HepG2 (cell line): Measurements from ENCODE around the gene SPRYD3. TPM values are rescaled to one million over a fixed set of nuclear protein-coding genes. Genes with fewer than 3 reads are reported as not detected.

ENCODE experiments used
- BORCS8-MEF2B ChIP-seq: sonication (generic); formaldehyde crosslinking; IDR thresholded peaks from 2 replicates; pipeline ENCODE4 v1.8.0; 2022; ENCODE audit warnings: mild to moderate bottlenecking, missing genetic modification reagents
- CREM ChIP-seq, 2 experiments: sonication (generic) in 1 of 2; formaldehyde crosslinking in 1 of 2; IDR thresholded peaks; 2 replicates each; pipeline versions ENCODE4 v1.4.0 to v1.6.1; 2016 to 2020; ENCODE audit warnings: antibody characterized with exemption in 1 of 2, mild to moderate bottlenecking in 1 of 2, missing genetic modification reagents in 1 of 2
- DR1 ChIP-seq: sonication (generic); formaldehyde crosslinking; IDR thresholded peaks from 2 replicates; pipeline ENCODE4 v1.8.0; 2021; ENCODE audit warnings: mild to moderate bottlenecking, missing genetic modification reagents, inconsistent platforms
- HMG20A ChIP-seq: IDR thresholded peaks from 2 replicates; pipeline ENCODE4 v1.6.1; 2016; ENCODE audit warnings: borderline replicate concordance
- LBX2 ChIP-seq: sonication (generic); formaldehyde crosslinking; IDR thresholded peaks from 2 replicates; pipeline ENCODE4 v1.5.0; 2020; ENCODE audit warnings: missing genetic modification reagents, mild to moderate bottlenecking, borderline replicate concordance
- NFATC3 ChIP-seq: sonication (generic); formaldehyde crosslinking; IDR thresholded peaks from 2 replicates; pipeline ENCODE4 v1.5.1; 2020; ENCODE audit warnings: mild to moderate bottlenecking, missing genetic modification reagents
- PATZ1 ChIP-seq: sonication (generic); formaldehyde crosslinking; IDR thresholded peaks from 2 replicates; pipeline ENCODE4 v1.4.0; 2020; ENCODE audit warnings: missing genetic modification reagents
- POGZ ChIP-seq: sonication (generic); formaldehyde crosslinking; IDR thresholded peaks from 2 replicates; pipeline ENCODE4 v1.4.0; 2020; ENCODE audit warnings: mild to moderate bottlenecking, missing genetic modification reagents
- RAD51 ChIP-seq: fragments of 450-650 bp; IDR thresholded peaks from 2 replicates; pipeline ENCODE4 v1.6.1; 2016; ENCODE audit warnings: borderline replicate concordance
- RARG ChIP-seq: sonication (generic); formaldehyde crosslinking; IDR thresholded peaks from 2 replicates; pipeline ENCODE4 v1.4.0; 2020; ENCODE audit warnings: low read depth, mild to moderate bottlenecking, missing genetic modification reagents
- SIX4 ChIP-seq: sonication (generic); formaldehyde crosslinking; IDR thresholded peaks from 2 replicates; pipeline ENCODE4 v1.4.0; 2020; ENCODE audit warnings: missing genetic modification reagents
- SNAI1 ChIP-seq: sonication (generic); formaldehyde crosslinking; IDR thresholded peaks from 2 replicates; pipeline ENCODE4 v1.5.0; 2020; ENCODE audit warnings: mild to moderate bottlenecking, missing genetic modification reagents, borderline replicate concordance
- SOX6 ChIP-seq, 2 experiments: fragments of 450-650 bp in 1 of 2; sonication (generic) in 1 of 2; formaldehyde crosslinking in 1 of 2; IDR thresholded peaks; 2 replicates each; pipeline versions ENCODE4 v1.4.0 to v1.6.1; 2017 to 2020; ENCODE audit warnings: antibody characterized with exemption in 1 of 2, mild to moderate bottlenecking in 1 of 2, missing genetic modification reagents in 1 of 2
- SP140L ChIP-seq: sonication (generic); formaldehyde crosslinking; IDR thresholded peaks from 2 replicates; pipeline ENCODE4 v1.4.0; 2020; ENCODE audit warnings: missing genetic modification reagents, borderline replicate concordance
- SRSF9 ChIP-seq: fragments of 200-400 bp; formaldehyde crosslinking; IDR thresholded peaks from 2 replicates; pipeline ENCODE4 v1.6.1; 2018; ENCODE audit warnings: borderline replicate concordance, mild to moderate bottlenecking, low read depth, low read length; ENCODE audit not compliant: insufficient read depth, poor library complexity, severe bottlenecking
- STAT6 ChIP-seq: sonication (generic); formaldehyde crosslinking; IDR thresholded peaks from 2 replicates; pipeline ENCODE4 v1.4.0; 2020; ENCODE audit warnings: missing genetic modification reagents, mild to moderate bottlenecking, borderline replicate concordance
- SUZ12 ChIP-seq: fragments of 150-350 bp; IDR thresholded peaks from 2 replicates; pipeline ENCODE4 v1.6.1; 2014; ENCODE audit warnings: low read depth, low read length
- TBL1XR1 ChIP-seq: fragments of 150-350 bp; IDR thresholded peaks from 2 replicates; pipeline ENCODE4 v1.6.1; 2014; ENCODE audit warnings: borderline replicate concordance, low read length; ENCODE audit not compliant: partially characterized antibody
- TRIM22 ChIP-seq: fragments of 450-650 bp; IDR thresholded peaks from 2 replicates; pipeline ENCODE4 v1.6.1; 2017
- ZNF792 ChIP-seq: IDR thresholded peaks from 2 replicates; pipeline ENCODE4 v1.6.1; 2016
- ZSCAN29 ChIP-seq: sonication (generic); formaldehyde crosslinking; conservative IDR thresholded peaks from 2 replicates; pipeline ENCODE4 v1.4.0; 2020; ENCODE audit warnings: mild to moderate bottlenecking, missing genetic modification reagents
- polyA plus RNA-seq, 8 experiments: library from polyadenylated mRNA; depleted of rRNA in 3 of 8; stranded (reverse) in 7 of 8; unstranded in 1 of 8; fragments of >200 nt; fragmentation: Illumina TruSeq in 4 of 8; extraction: Trizol in 4 of 8; gene quantifications; 2 replicates each; pipeline versions ENCODE4 v1.2.1 to v1.2.3, GENCODE V29; 2011 to 2016; ENCODE audit warnings: low read depth in 4 of 8, missing spikeins in 1 of 8, mixed read lengths in 1 of 8; ENCODE audit not compliant: insufficient read depth in 1 of 8
- total RNA-seq, 5 experiments: library from RNA; depleted of rRNA; stranded (reverse); fragments of >200 nt; fragmentation: Illumina TruSeq; extraction: Trizol; gene quantifications; 2 replicates each; pipeline ENCODE4 v1.2.3, GENCODE V29; 2016; ENCODE audit warnings: low read depth in 1 of 5

SPRYD3 gene
- total and polyA plus RNA-seq, 2 of the 13 experiments (the other 11 are each of a cell fraction or from before 2014, with no cell fraction given) = 9.0 to 9.2 TPM

- TF ChIP-seq NFATC3 (0 out of 2 replicates have a peak, but pooled peaks have one; percentile 21), SNAI1 (no peak), CREM (IDR thresholded peaks at IDR 0.05) (no peak; the same call in 1 of the 2 replicates), CREM (CRISPR knock-in tag; IDR thresholded peaks at IDR 0.05) (no peak), TRIM22 (no peak), DR1 (CRISPR knock-in tag) (no peak), RAD51 (no peak), POGZ (CRISPR knock-in tag) (peak; percentile 5; the same call in 1 of the 2 replicates), BORCS8-MEF2B (CRISPR knock-in tag) (no peak), LBX2 (CRISPR knock-in tag) (no peak), SP140L (CRISPR knock-in tag) (no peak), STAT6 (CRISPR knock-in tag) (no peak), SIX4 (CRISPR knock-in tag) (peak; percentile 59; the same call in 1 of the 2 replicates), SRSF9 (no peak), TBL1XR1 (no peak), RARG (no peak), HMG20A (CRISPR knock-in tag) (no peak), ZSCAN29 (CRISPR knock-in tag) (0 out of 2 replicates have a peak, but pooled peaks have one; percentile 16), PATZ1 (CRISPR knock-in tag) (peak; percentile 96), ZNF792 (peak; percentile 36; the same call in 1 of the 2 replicates), SUZ12 (no peak), SOX6 (IDR thresholded peaks at IDR 0.05) (no peak), SOX6 (CRISPR knock-in tag; IDR thresholded peaks at IDR 0.05) (peak; percentile 50; the same call in 1 of the 2 replicates)
Observed at GRCh38 chr12:53049571-53050318, 29.4 kb downstream of the SPRYD3 start, which contains the start of gene TNS2 (continued).
